Uterus (tissue), 2 donors: ENCODE results near the gene GCLM.
"Not testable (repeated sequence)": the region's sequence is repeated elsewhere in the genome, so short reads cannot be mapped to it uniquely, and the experiment has no call there.

Experiments
- CTCF ChIP-seq, 4 experiments: fragments of 200-600 bp in 2 of 4; fragments of 450-650 bp in 2 of 4; sonication (generic) in 2 of 4; IDR thresholded peaks; one replicate each; pipeline ENCODE4 v1.5.1; 2016 to 2019; ENCODE audit warnings: antibody characterized with exemption in 4 of 4, mild to moderate bottlenecking in 2 of 4, moderate library complexity in 1 of 4
- POLR2A ChIP-seq, 2 donors: fragments of 450-650 bp; IDR thresholded peaks; one replicate each; pipeline ENCODE4 v1.6.1; 2016; ENCODE audit warnings: antibody characterized with exemption in 2 of 2, mild to moderate bottlenecking in 1 of 2, moderate library complexity in 1 of 2

DNA sequence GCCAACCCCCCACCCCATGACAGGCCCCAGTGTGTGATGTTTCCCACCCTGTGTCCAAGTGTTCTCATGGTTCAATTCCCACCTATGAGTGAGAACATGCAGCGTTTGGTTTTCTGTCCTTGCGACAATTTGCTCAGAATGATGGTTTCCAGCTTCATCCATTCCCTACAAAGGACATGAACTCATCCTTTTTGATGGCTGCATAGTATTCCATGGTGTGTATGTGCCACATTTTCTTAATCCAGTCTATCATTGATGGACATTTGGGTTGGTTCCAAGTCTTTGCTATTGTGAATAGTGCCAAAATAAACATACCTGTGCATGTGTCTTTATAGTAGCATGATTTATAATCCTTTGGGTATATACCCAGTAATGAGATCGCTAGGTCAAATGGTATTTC, 1.6 kb upstream of the GCLM start:
- TF ChIP-seq CTCF, POLR2A (IDR thresholded peaks at IDR 0.05): not testable (repeated sequence)
